ENCODE data around the gene DNAJC5.

The DNAJC5 gene

DNA sequence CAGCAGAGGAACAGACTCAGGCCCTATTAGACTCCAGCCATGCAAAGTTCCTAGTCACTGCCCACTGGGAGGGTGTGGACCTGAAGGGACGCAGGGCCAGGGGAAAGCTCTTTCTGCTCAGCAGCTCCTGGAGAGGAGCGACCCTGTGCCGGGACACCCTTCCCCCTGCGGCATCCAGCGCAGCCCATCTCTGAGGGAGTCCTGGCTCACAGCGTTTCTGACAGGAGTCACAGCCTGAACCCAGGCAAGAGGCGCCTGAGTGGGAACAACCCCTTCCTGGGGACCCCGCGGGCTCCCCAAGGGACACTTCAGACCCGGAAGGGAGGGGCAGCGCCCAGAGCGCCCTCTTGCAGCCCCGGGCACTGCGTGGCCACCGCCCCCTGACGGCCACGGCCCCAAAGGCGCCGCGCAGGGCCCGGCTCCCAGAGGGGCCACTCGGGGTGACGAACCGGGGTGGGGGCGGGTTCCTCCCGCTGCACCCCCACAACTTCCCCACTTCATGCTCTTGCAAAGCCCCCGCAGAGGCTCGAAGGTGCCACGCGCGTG is 60.4 kb downstream of the DNAJC5 start:
- Histone ChIP-seq H4K20me1 (ENCODE audit: control insufficient read depth, insufficient read depth, low read depth, low read length) (peaks cover 15% of the 10 kb centered on the region; the same call in 1 of the 2 replicates), H3K79me2 (ENCODE audit: control insufficient read depth, low read length) (peaks cover 58% of the 10 kb centered on the region), H3K9me3 (ENCODE audit: control insufficient read depth, insufficient read depth, low read length) (no peaks in the 10 kb centered on the region), H3K27ac (ENCODE audit: low read depth, low read length) (peak overlapping the region; percentile 55), H3K9me2 (replicated peaks; ENCODE audit: control insufficient read depth, low read length) (no peaks in the 10 kb centered on the region), H3K27me3 (ENCODE audit: control insufficient read depth, low read length) (no peaks in the 10 kb centered on the region), H3F3A (ENCODE audit: control insufficient read depth, insufficient read depth) (peaks cover 4% of the 10 kb centered on the region; the same call in 1 of the 2 replicates), H3K4me2 (ENCODE audit: low read length) (peak overlapping the region; percentile 86), H3K4me1 (ENCODE audit: control insufficient read depth, low read length) (peaks cover 32% of the 10 kb centered on the region), H3K4me3 (ENCODE audit: low read length) (peak overlapping the region; percentile 87), H3K36me3 (ENCODE audit: control insufficient read depth, low read length) (peaks cover 9% of the 10 kb centered on the region; the same call in 1 of the 2 replicates)
- TF ChIP-seq, protein P1, sequence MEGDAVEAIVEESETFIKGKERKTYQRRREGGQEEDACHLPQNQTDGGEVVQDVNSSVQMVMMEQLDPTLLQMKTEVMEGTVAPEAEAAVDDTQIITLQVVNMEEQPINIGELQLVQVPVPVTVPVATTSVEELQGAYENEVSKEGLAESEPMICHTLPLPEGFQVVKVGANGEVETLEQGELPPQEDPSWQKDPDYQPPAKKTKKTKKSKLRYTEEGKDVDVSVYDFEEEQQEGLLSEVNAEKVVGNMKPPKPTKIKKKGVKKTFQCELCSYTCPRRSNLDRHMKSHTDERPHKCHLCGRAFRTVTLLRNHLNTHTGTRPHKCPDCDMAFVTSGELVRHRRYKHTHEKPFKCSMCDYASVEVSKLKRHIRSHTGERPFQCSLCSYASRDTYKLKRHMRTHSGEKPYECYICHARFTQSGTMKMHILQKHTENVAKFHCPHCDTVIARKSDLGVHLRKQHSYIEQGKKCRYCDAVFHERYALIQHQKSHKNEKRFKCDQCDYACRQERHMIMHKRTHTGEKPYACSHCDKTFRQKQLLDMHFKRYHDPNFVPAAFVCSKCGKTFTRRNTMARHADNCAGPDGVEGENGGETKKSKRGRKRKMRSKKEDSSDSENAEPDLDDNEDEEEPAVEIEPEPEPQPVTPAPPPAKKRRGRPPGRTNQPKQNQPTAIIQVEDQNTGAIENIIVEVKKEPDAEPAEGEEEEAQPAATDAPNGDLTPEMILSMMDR (IDR thresholded peaks at IDR 0.05; ENCODE audit: low read depth, low read length, poor library complexity, severe bottlenecking), result peak; percentile 44
- TF ChIP-seq EZH2phosphoT487 (IDR thresholded peaks at IDR 0.05; ENCODE audit: borderline replicate concordance, low read length), result no peak

DNA sequence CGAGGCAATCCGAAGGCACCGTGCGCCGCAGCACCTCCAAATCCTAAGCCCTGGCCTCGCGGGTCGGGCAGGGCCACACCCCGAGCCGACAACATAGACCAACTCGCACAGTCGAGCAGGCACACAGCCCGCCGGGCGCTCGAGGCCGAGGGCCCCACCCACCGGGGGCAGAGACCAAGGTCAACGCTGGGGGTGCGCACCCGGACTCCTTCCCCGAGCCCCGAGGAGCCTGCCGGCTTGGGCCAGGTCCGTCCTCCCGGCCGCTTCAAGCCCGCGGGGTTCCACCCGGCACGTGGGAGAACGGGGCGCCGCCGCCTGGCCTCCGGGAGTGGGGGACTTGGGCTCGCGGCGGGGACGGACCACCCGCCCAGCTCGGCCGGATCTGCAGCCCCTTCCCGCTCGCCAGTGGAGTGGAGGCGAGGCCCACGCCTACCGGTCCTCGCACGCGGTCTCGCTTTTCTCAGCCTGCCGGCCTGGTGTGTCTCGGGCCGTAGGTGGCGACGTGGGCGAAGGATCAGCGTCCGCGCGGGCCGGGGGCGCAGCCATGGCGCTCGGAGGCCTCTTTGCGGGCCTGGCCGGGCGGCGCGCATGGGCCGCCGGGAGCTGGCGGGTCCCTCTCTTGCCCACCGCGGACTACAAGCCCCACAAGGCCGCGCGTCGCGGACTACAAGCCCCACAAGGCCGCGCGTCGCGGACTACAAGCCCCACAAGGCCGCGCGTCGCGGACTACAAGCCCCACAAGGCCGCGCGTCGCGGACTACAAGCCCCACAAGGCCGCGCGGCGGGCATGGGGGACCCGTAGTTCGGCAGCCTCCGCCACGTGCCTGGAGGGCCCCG is 61.1 kb downstream of the DNAJC5 start, which contains the start of gene UCKL1:
Gene UCKL1, minus strand, starts transcription at position 590 of the 837 bp plus-strand sequence. Its CDS starts 44 bp downstream, at position 546.
- H4K20me1 ChIP-seq (ENCODE audit: control insufficient read depth, insufficient read depth, low read depth, low read length), result peaks cover 11% of the 10 kb centered on the region; the same call in 1 of the 2 replicates
- H3K4me3 ChIP-seq (ENCODE audit: low read length), result peak within 1 kb of the TSS; percentile 87
- TF ChIP-seq EZH2phosphoT487 (IDR thresholded peaks at IDR 0.05; ENCODE audit: borderline replicate concordance, low read length), result no peak
- no peaks in the 10 kb centered on the region for H3K9me3 ChIP-seq (ENCODE audit: control insufficient read depth, insufficient read depth, low read length)
- peaks cover 51% of the 10 kb centered on the region for H3K79me2 ChIP-seq (ENCODE audit: control insufficient read depth, low read length)
- 0 out of 2 replicates have a peak, but pooled peaks cover 3% of the 10 kb centered on the region for H3F3A ChIP-seq (ENCODE audit: control insufficient read depth, insufficient read depth)
- H3K27ac ChIP-seq (ENCODE audit: low read depth, low read length), result peak within 1 kb of the TSS; percentile 55
- peaks cover 10% of the 10 kb centered on the region; the same call in 1 of the 2 replicates for H3K36me3 ChIP-seq (ENCODE audit: control insufficient read depth, low read length)
- peaks cover 32% of the 10 kb centered on the region for H3K4me1 ChIP-seq (ENCODE audit: control insufficient read depth, low read length)
- peak within 1 kb of the TSS; percentile 86 for H3K4me2 ChIP-seq (ENCODE audit: low read length)
- no peaks in the 10 kb centered on the region for H3K27me3 ChIP-seq (ENCODE audit: control insufficient read depth, low read length)
- no peaks in the 10 kb centered on the region for H3K9me2 ChIP-seq (replicated peaks; ENCODE audit: control insufficient read depth, low read length)

DNA sequence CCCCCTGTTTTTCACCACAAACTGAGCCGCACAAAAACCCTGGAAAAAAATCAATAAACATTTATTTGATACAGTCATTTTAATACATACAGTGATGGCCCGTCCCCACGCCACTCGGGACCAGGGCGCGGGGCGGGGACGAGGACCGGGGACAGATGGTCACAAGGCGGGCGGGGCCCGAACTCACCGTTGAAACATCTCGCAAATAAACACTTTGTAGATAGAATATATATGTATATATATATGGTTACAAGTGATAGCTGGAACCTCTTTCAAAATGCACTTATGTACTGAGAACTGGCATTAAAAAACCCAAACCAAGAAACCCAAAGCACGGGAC is 61.7 kb downstream of the DNAJC5 start:
- H3K27me3 ChIP-seq (ENCODE audit: control insufficient read depth, low read length), result no peaks in the 10 kb centered on the region
- peak overlapping the region; percentile 46 for H3K27ac ChIP-seq (ENCODE audit: low read depth, low read length)
- H3K9me2 ChIP-seq (replicated peaks; ENCODE audit: control insufficient read depth, low read length), result no peaks in the 10 kb centered on the region
- peak overlapping the region; percentile 76 for H3K4me2 ChIP-seq (ENCODE audit: low read length)
- TF ChIP-seq EZH2phosphoT487 (IDR thresholded peaks at IDR 0.05; ENCODE audit: borderline replicate concordance, low read length), result no peak
- TF ChIP-seq, protein P1 (IDR thresholded peaks at IDR 0.05; ENCODE audit: low read depth, low read length, poor library complexity, severe bottlenecking), result no peak
- peaks cover 11% of the 10 kb centered on the region; the same call in 1 of the 2 replicates for H4K20me1 ChIP-seq (ENCODE audit: control insufficient read depth, insufficient read depth, low read depth, low read length)
- peak overlapping the region; percentile 72 for H3K4me3 ChIP-seq (ENCODE audit: low read length)
- H3F3A ChIP-seq (ENCODE audit: control insufficient read depth, insufficient read depth), result 0 out of 2 replicates have a peak, but pooled peaks cover 3% of the 10 kb centered on the region
- no peaks in the 10 kb centered on the region for H3K9me3 ChIP-seq (ENCODE audit: control insufficient read depth, insufficient read depth, low read length)
- H3K4me1 ChIP-seq (ENCODE audit: control insufficient read depth, low read length), result peaks cover 32% of the 10 kb centered on the region
- peaks cover 16% of the 10 kb centered on the region for H3K36me3 ChIP-seq (ENCODE audit: control insufficient read depth, low read length)
- peaks cover 45% of the 10 kb centered on the region for H3K79me2 ChIP-seq (ENCODE audit: control insufficient read depth, low read length)

Measured in DOHH2 (cell line).